GM12878 (cell line): ENCODE data around the gene RAE1. TPM values are rescaled to one million over a fixed set of nuclear protein-coding genes. Genes with fewer than 3 reads are reported as not detected.

Source experiments
- ATAC-seq: fragments of 200-7000 bp; cut with Tn5 transposase; 3 replicates; pipeline ENCODE4 v1.9.1; 2020; ENCODE audit warnings: mild to moderate bottlenecking, moderate library complexity
- BruUV-seq: library from RNA; stranded (reverse); fragments of 400-500 nt; replicated peaks from 2 replicates; lab custom pipeline; 2021; lab: Mats Ljungman, UMichigan
- CTCF ChIA-PET: fragments of 300-600 bp; sonication (Branson Sonifier 250); formaldehyde crosslinking; extraction: SDS; loops from one replicate; lab custom pipeline; 2021; ENCODE audit warnings: inconsistent platforms; lab: Yijun Ruan, JAX
- POLR2A ChIA-PET: fragments of 350-600 bp; formaldehyde crosslinking; extraction: SDS; loops from one replicate; lab custom pipeline; 2021; ENCODE audit warnings: inconsistent platforms; lab: Charles Lee
- RAD21 ChIA-PET: fragments of 300-600 bp; sonication (Branson Sonifier 250); formaldehyde crosslinking; loops from one replicate; lab custom pipeline; 2023; ENCODE audit warnings: antibody characterized with exemption; ENCODE audit not compliant: unreplicated experiment; lab: Charles Lee
- SMC1A ChIA-PET: fragments of 300-600 bp; sonication (Branson Sonifier 250); formaldehyde crosslinking; loops from one replicate; lab custom pipeline; 2023; ENCODE audit not compliant: unreplicated experiment, uncharacterized antibody; lab: Charles Lee
- DNase-seq: peaks from one replicate; pipeline ENCODE4 v3.0.0-alpha.2; 2011; ENCODE audit warnings: low read depth, low spot score
- FAIRE-seq: peaks from 3 replicates; lab custom pipeline; 2011; peaks lifted over from hg19 to GRCh38; lab: Jason Lieb, UNC
- H2AFZ ChIP-seq: 2 replicates; pipeline ENCODE4 v1.6.0; 2011; ENCODE audit warnings: low read depth, low read length, control low read depth; ENCODE audit not compliant: control insufficient read depth
- H3K27ac ChIP-seq: 2 replicates; pipeline ENCODE4 v1.5.1; 2011; ENCODE audit warnings: control low read depth; ENCODE audit not compliant: control insufficient read depth, insufficient read depth
- H3K27me3 ChIP-seq, 2 experiments: replicated peaks in 1 of 2; 2 replicates each; pipeline versions ENCODE4 v1.6.0 to v1.6.1; 2011; ENCODE audit warnings: low read length in 1 of 2; ENCODE audit not compliant: control insufficient read depth in 2 of 2, insufficient read depth in 2 of 2
- H3K36me3 ChIP-seq, 2 experiments: 2 replicates each; pipeline ENCODE4 v1.5.1; 2011; ENCODE audit warnings: low read length in 1 of 2; ENCODE audit not compliant: control insufficient read depth in 2 of 2, insufficient read depth in 2 of 2
- H3K4me1 ChIP-seq: 2 replicates; pipeline ENCODE4 v1.6.1; 2011; ENCODE audit warnings: mild to moderate bottlenecking, low read length, moderate library complexity, mixed read lengths; ENCODE audit not compliant: control insufficient read depth, insufficient read depth
- H3K4me2 ChIP-seq: 2 replicates; pipeline ENCODE4 v1.6.0; 2011; ENCODE audit warnings: control low read depth; ENCODE audit not compliant: control insufficient read depth, insufficient read depth
- H3K4me3 ChIP-seq: fragments of 200-600 bp; sonication (generic); 2 replicates; pipeline ENCODE4 v1.5.1; 2016
- H3K79me2 ChIP-seq: 2 replicates; pipeline ENCODE4 v1.6.0; 2011; ENCODE audit warnings: low read length; ENCODE audit not compliant: control insufficient read depth, insufficient read depth
- H3K9ac ChIP-seq: 2 replicates; pipeline ENCODE4 v1.8.0; 2011; ENCODE audit warnings: low read length, control low read depth, mixed read lengths; ENCODE audit not compliant: control insufficient read depth, insufficient read depth
- H3K9me3 ChIP-seq: replicated peaks from 3 replicates; pipeline ENCODE4 v1.5.1; 2011; ENCODE audit warnings: mild to moderate bottlenecking, low read length; ENCODE audit not compliant: control insufficient read depth, insufficient read depth
- H4K20me1 ChIP-seq: 2 replicates; pipeline ENCODE4 v1.6.0; 2011; ENCODE audit not compliant: control insufficient read depth, insufficient read depth
- BACH1 ChIP-seq: fragments of 450-650 bp; IDR thresholded peaks from 2 replicates; pipeline ENCODE4 v1.6.1; 2017; ENCODE audit warnings: mild to moderate bottlenecking, borderline replicate concordance
- CEBPB ChIP-seq, 2 experiments: fragments of 150-350 bp in 1 of 2; IDR thresholded peaks; 2 replicates each; pipeline ENCODE4 v1.6.1; 2012 to 2014; ENCODE audit warnings: low read depth in 2 of 2, low read length in 2 of 2, borderline replicate concordance in 1 of 2, inconsistent platforms in 1 of 2
- EP300 ChIP-seq, 2 experiments: fragments of 150-350 bp in 1 of 2; IDR thresholded peaks; 2 replicates each; pipeline ENCODE4 v1.6.1; 2011 to 2012; ENCODE audit warnings: low read depth in 2 of 2, low read length in 2 of 2, borderline replicate concordance in 1 of 2, improper control_type of control experiment in 1 of 2, inconsistent platforms in 1 of 2; ENCODE audit not compliant: control insufficient read depth in 1 of 2
- JUND ChIP-seq: IDR thresholded peaks from 2 replicates; pipeline ENCODE4 v1.6.1; 2012; ENCODE audit warnings: low read depth, mild to moderate bottlenecking, low read length, improper control_type of control experiment, moderate library complexity
- MXI1 ChIP-seq: fragments of 150-350 bp; IDR thresholded peaks from 2 replicates; pipeline ENCODE4 v1.6.1; 2011; ENCODE audit warnings: low read depth, mild to moderate bottlenecking, inconsistent platforms, low read length, improper control_type of control experiment
- PAX5 ChIP-seq: IDR thresholded peaks from 2 replicates; pipeline ENCODE4 v1.6.1; 2011; ENCODE audit warnings: low read depth, low read length, borderline replicate concordance
- SMARCA5 ChIP-seq: fragments of 450-650 bp; IDR thresholded peaks from 2 replicates; pipeline ENCODE4 v1.6.1; 2017; ENCODE audit warnings: mild to moderate bottlenecking
- TCF3 ChIP-seq: IDR thresholded peaks from 2 replicates; pipeline ENCODE4 v1.6.1; 2012; ENCODE audit warnings: low read depth, mild to moderate bottlenecking, low read length, borderline replicate concordance; ENCODE audit not compliant: insufficient read depth
- USF2 ChIP-seq: IDR thresholded peaks from 2 replicates; pipeline ENCODE4 v1.6.1; 2011; ENCODE audit warnings: low read depth, low read length, improper control_type of control experiment, borderline replicate concordance
- ZNF217 ChIP-seq: fragments of 450-650 bp; IDR thresholded peaks from 2 replicates; pipeline ENCODE4 v1.6.1; 2017; ENCODE audit warnings: antibody characterized with exemption, mild to moderate bottlenecking
- WGBS: methylation state at CpG from one replicate; pipeline ENCODE4 v1.1.6; 2016; ENCODE audit warnings: low lambda C conversion rate; ENCODE audit not compliant: insufficient replicate concordance, insufficient coverage; ENCODE audit errors: missing lambda C conversion rate; 5-methylcytosine and 5-hydroxymethylcytosine counted together
- in situ Hi-C: fragments of 300-500 bp; cut with MboI; formaldehyde crosslinking; loops from 9 replicates; pipeline ENCODE4 v1.14.3; 2018; ENCODE audit warnings: mixed read lengths
- intact Hi-C: fragments of 100-400 bp; cut with micrococcal nuclease; formaldehyde crosslinking; loops from one replicate; pipeline ENCODE4 v1.14.2; 2022; ENCODE audit not compliant: unreplicated experiment
- polyA plus RNA-seq, 11 experiments: library from polyadenylated mRNA; depleted of rRNA in 4 of 11; unstranded in 6 of 11; stranded (reverse) in 5 of 11; fragments of >200 nt; fragmentation: Nextera tagmentation in 4 of 11; fragmentation: Illumina TruSeq in 1 of 11; extraction: Ambion mirVana in 4 of 11; extraction: Trizol in 1 of 11; gene quantifications; 1 replicate in 1 of 11; 2 replicates in 10 of 11; pipeline versions ENCODE4 v1.2.1 to v1.2.3, GENCODE V29; 2011 to 2016; ENCODE audit warnings: inconsistent platforms in 2 of 11, missing spikeins in 2 of 11, low read depth in 1 of 11
- total RNA-seq, 4 experiments: library from RNA; depleted of rRNA in 3 of 4; stranded (reverse); fragments of >200 nt in 3 of 4; fragmentation: Illumina TruSeq in 1 of 4; extraction: Trizol in 1 of 4; gene quantifications; 2 replicates each; pipeline versions ENCODE4 v1.2.1 to v1.2.3, GENCODE V29; 2013 to 2021

Gene RAE1
- total and polyA plus RNA-seq, 10 of the 15 experiments (the other 5 are each of a cell fraction or from before 2014, with no cell fraction given) = 28.7 to 107 (median 49.3) TPM

- FAIRE-seq (no peak), DNase-seq (no peak)
- peaks cover 16 to 27% of the 10 kb centered on the region in 2 experiments for H3K36me3 ChIP-seq
- H2AFZ ChIP-seq = no peak overlapping the region
- in situ Hi-C loops = loop anchor here (10.0 to 25.0 kb wide), 4 partner anchors 288 to 1608 kb away; partner anchors contain the start of genes CTSZ and STX16
- intact Hi-C loops = loop anchor here (5.0 to 10.0 kb wide), 2 partner anchors 221 to 288 kb away; no protein-coding TSS in a partner anchor
- ChIA-PET POLR2A (interaction anchor here (1.0 to 6.9 kb wide), 5 partner anchors 7 to 97 kb away, joined by 3 to 58 read pairs (median 17); partner anchors contain the start of gene RBM38), RAD21 (interaction anchor here (1.0 to 1.8 kb wide), 4 partner anchors 15 to 99 kb away, joined by 3 to 5 read pairs (median 4); no protein-coding TSS in a partner anchor)
- 77% methylated on average over 16 of the region's 16 CpGs for WGBS
- no peak for TF ChIP-seq USF2
- 0 out of 2 replicates have a peak, but pooled peaks have one; percentile 12 for TF ChIP-seq BACH1
- TF ChIP-seq EP300 (IDR thresholded peaks at IDR 0.05; ENCODE audit: borderline replicate concordance in 1 of 2, control insufficient read depth in 1 of 2, low read depth in 2 of 2, low read length in 2 of 2) = no peak
- peak; percentile 25; the same call in 1 of the 2 replicates for TF ChIP-seq MXI1
- TF ChIP-seq ZNF217 = no peak; the same call in 1 of the 2 replicates
- peak; percentile 89 for TF ChIP-seq SMARCA5
- TF ChIP-seq PAX5 = no peak
- no peak for TF ChIP-seq JUND
- TF ChIP-seq TCF3 = no peak
- TF ChIP-seq CEBPB (IDR thresholded peaks at IDR 0.05; ENCODE audit: borderline replicate concordance in 1 of 2, low read depth in 2 of 2, low read length in 2 of 2) = no peak
- TF ChIP-seq, all 136 proteins: peak for 3
- Histone ChIP-seq H4K20me1 (peaks cover 11% of the 10 kb centered on the region), H3K9me3 (no peaks in the 10 kb centered on the region), H3K27me3 (no peaks in the 10 kb centered on the region), H3K4me3 (peak overlapping the region; percentile 59; the same call in 1 of the 2 replicates), H3K4me2 (peak overlapping the region; percentile 99), H3K9ac (peak overlapping the region; percentile 40; the same call in 1 of the 2 replicates), H3K79me2 (peaks cover 97% of the 10 kb centered on the region), H3K4me1 (peaks cover 69% of the 10 kb centered on the region), H3K27ac (peak overlapping the region; percentile 97)
- ATAC-seq = no peak
- ChIA-PET SMC1A (interaction anchor here (1.0 to 4.7 kb wide), 4 partner anchors 16 to 85 kb away, joined by 3 to 29 read pairs (median 18); no protein-coding TSS in a partner anchor), CTCF (interaction anchor here (0.5 to 4.4 kb wide), 6 partner anchors 15 to 97 kb away, joined by 3 to 28 read pairs (median 3); no protein-coding TSS in a partner anchor)
- BruUV-seq = no TSS peak
Observed at GRCh38 chr20:57396212-57396983, 45.3 kb downstream of the RAE1 start.
